Lung (tissue), 12 donors: ENCODE results near the gene F9. TPM values are rescaled to one million over a fixed set of nuclear protein-coding genes. Genes with fewer than 3 reads are reported as not detected.
"Not testable (repeated sequence)": the region's sequence is repeated elsewhere in the genome, so short reads cannot be mapped to it uniquely, and the experiment has no call there.

Experiments
- ATAC-seq: fragments of 200-7000 bp; cut with Tn5 transposase; one replicate; pipeline ENCODE4 v1.9.1; 2020; ENCODE audit warnings: moderate number of reproducible peaks; ENCODE audit not compliant: insufficient read depth, low FRiP score
- DNase-seq, 3 donors: peaks; one replicate each; pipeline ENCODE4 v3.0.0-alpha.2; 2013 to 2017
- H3K27ac ChIP-seq, 2 donors: one replicate each; pipeline ENCODE4 v1.5.1; 2013; ENCODE audit warnings: mild to moderate bottlenecking in 2 of 2, moderate library complexity in 2 of 2, control low read depth in 1 of 2, inconsistent platforms in 1 of 2, low read depth in 1 of 2, low read length in 1 of 2
- H3K27me3 ChIP-seq, 3 donors: one replicate each; pipeline ENCODE4 v1.5.1; 2013; ENCODE audit warnings: low read length in 2 of 3; ENCODE audit not compliant: control insufficient read depth in 3 of 3, insufficient read depth in 3 of 3
- H3K36me3 ChIP-seq, 4 donors: one replicate each; pipeline ENCODE4 v1.5.1; 2013; ENCODE audit warnings: low read length in 4 of 4, mild to moderate bottlenecking in 1 of 4, moderate library complexity in 1 of 4; ENCODE audit not compliant: control insufficient read depth in 4 of 4, insufficient read depth in 4 of 4
- H3K4me1 ChIP-seq, 5 donors: one replicate each; pipeline ENCODE4 v1.5.1; 2013; ENCODE audit warnings: low read length in 5 of 5, mild to moderate bottlenecking in 2 of 5, moderate library complexity in 1 of 5; ENCODE audit not compliant: control insufficient read depth in 5 of 5, insufficient read depth in 5 of 5
- H3K4me3 ChIP-seq: one replicate; pipeline ENCODE4 v1.5.1; 2013; ENCODE audit warnings: mild to moderate bottlenecking, control low read depth, moderate library complexity
- H3K9ac ChIP-seq, 2 donors: one replicate each; pipeline ENCODE4 v1.5.1; 2013; ENCODE audit warnings: low read length in 2 of 2, control low read depth in 1 of 2; ENCODE audit not compliant: insufficient read depth in 1 of 2
- H3K9me3 ChIP-seq, 4 donors: one replicate each; pipeline ENCODE4 v1.5.1; 2013; ENCODE audit warnings: low read length in 3 of 4, mild to moderate bottlenecking in 1 of 4, moderate library complexity in 1 of 4; ENCODE audit not compliant: control insufficient read depth in 4 of 4, insufficient read depth in 3 of 4
- WGBS, 2 donors: extraction: QIAGEN DNeasy Blood & Tissue Kit; methylation state at CpG; one replicate each; pipeline ENCODE4 v1.1.7; 2013; 5-methylcytosine and 5-hydroxymethylcytosine counted together
- polyA plus RNA-seq, 2 donors: library from polyadenylated mRNA; stranded (reverse); fragments of 200-250 nt; gene quantifications; one replicate each; pipeline ENCODE4 v1.2.1, GENCODE V29; 2013
- total RNA-seq, 2 donors: library from RNA; depleted of rRNA in 1 of 2; stranded (reverse); fragments of >200 nt in 1 of 2; gene quantifications; one replicate each; pipeline ENCODE4 v1.2.1, GENCODE V29; 2014 to 2021
- TF ChIP-seq, protein P1 (sequence below): IDR thresholded peaks from 2 replicates; pipeline ENCODE4 v1.5.1; 2012; ENCODE audit warnings: mild to moderate bottlenecking; ENCODE audit errors: control extremely low read depth, extremely low read depth
- donor health status: control.
- donor health status: control.
- donor health status: Bipolar disorder and iron deficiency.
- donor health status: healthy.
- donor health status: DM: yes; HTN: yes; CAD: no.

F9 gene
- total and polyA plus RNA-seq, 4 donors, result 0.12 TPM; not detected in 3

DNA sequence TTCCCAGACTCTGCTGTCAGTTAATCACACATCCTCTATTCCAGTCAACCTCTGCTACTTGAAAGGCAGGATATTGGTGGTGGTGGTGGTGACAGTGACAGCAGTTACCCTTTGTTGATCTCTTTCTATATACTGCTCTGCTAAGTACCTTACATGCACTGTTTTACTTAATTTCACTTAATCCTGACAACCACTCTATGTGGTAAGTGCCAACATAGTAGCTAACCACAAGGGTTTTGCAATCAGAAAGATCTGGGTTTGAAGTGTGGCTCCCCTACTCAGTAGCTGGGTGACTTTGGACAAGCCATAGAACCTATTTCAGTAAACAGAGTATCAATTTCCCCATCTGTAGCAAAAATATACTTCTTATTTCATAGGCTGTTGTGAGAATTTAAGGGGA lies 24.2 kb upstream of the F9 start:
- Histone ChIP-seq H3K9ac (no peak overlapping the region), H3K27me3 (no peaks in the 10 kb centered on the region), H3K9me3 (peaks cover 0 to 2% (median 0%) of the 10 kb centered on the region in 4 donors), H3K36me3 (no peaks in the 10 kb centered on the region), H3K27ac (no peak overlapping the region), H3K4me3 (no peak overlapping the region), H3K4me1 (no peaks in the 10 kb centered on the region)
- no peak for ATAC-seq
- no peak for DNase-seq
- TF ChIP-seq, protein P1, sequence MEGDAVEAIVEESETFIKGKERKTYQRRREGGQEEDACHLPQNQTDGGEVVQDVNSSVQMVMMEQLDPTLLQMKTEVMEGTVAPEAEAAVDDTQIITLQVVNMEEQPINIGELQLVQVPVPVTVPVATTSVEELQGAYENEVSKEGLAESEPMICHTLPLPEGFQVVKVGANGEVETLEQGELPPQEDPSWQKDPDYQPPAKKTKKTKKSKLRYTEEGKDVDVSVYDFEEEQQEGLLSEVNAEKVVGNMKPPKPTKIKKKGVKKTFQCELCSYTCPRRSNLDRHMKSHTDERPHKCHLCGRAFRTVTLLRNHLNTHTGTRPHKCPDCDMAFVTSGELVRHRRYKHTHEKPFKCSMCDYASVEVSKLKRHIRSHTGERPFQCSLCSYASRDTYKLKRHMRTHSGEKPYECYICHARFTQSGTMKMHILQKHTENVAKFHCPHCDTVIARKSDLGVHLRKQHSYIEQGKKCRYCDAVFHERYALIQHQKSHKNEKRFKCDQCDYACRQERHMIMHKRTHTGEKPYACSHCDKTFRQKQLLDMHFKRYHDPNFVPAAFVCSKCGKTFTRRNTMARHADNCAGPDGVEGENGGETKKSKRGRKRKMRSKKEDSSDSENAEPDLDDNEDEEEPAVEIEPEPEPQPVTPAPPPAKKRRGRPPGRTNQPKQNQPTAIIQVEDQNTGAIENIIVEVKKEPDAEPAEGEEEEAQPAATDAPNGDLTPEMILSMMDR, result no peak

DNA sequence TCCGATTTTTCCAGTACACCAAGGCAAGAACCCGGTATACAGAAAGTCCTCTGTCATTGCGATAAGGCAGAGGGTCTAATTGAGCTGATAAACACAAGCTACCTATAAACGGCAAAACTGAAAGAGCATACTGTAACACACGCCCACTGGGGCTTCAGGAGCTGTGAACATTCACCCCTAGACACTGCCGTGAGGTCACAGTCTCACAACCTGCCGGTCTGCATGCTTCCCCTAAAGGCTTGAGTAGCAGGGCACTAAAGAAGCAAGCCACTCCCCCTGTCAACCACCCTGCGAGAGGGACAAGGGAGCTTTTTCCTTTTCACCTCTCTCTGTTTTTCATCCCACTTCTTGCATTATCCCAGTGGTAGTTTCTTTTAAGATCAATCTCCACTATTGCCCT lies 22.4 kb upstream of the F9 start:
- Histone ChIP-seq H3K27me3 (no peaks in the 10 kb centered on the region), H3K36me3 (no peaks in the 10 kb centered on the region), H3K9ac (no peak overlapping the region), H3K9me3 (peaks cover 0 to 2% (median 0%) of the 10 kb centered on the region in 4 donors), H3K27ac (no peak overlapping the region), H3K4me3 (no peak overlapping the region), H3K4me1 (no peaks in the 10 kb centered on the region)
- no peak for DNase-seq
- TF ChIP-seq, protein P1, result no peak
- 67 to 76% methylated on average over 8 of the region's 8 CpGs for WGBS, 2 donors
- ATAC-seq, result no peak

DNA sequence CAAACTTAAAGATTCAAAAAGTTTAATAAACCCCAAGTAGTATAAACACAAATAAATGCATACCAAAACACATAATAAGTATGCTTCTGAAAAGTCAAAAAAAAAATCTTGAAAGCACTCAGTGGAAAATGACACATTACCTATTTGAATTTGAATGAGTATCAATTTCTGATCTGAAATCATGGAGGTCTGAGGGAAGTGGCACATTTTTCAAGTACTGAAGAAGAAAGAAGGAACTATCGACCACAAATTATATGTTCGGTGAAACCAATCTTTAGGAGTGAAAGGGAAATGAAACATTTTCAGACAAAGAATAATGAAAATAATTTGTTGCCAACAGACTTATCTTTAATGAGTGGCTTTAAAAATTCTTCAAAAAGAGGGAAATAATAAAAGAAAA lies 12.1 kb upstream of the F9 start:
- peaks cover 0 to 1% (median 0%) of the 10 kb centered on the region in 4 donors for H3K9me3 ChIP-seq
- 77 to 79% methylated on average over 2 of the region's 2 CpGs for WGBS, 2 donors
- TF ChIP-seq, protein P1, result no peak
- H3K4me3 ChIP-seq, result no peak overlapping the region
- peaks cover 0 to 2% (median 0%) of the 10 kb centered on the region in 3 donors for H3K27me3 ChIP-seq
- H3K9ac ChIP-seq, result no peak overlapping the region
- H3K27ac ChIP-seq, result no peak overlapping the region
- no peaks in the 10 kb centered on the region for H3K36me3 ChIP-seq
- DNase-seq (no peak), ATAC-seq (no peak)
- H3K4me1 ChIP-seq, result no peaks in the 10 kb centered on the region

DNA sequence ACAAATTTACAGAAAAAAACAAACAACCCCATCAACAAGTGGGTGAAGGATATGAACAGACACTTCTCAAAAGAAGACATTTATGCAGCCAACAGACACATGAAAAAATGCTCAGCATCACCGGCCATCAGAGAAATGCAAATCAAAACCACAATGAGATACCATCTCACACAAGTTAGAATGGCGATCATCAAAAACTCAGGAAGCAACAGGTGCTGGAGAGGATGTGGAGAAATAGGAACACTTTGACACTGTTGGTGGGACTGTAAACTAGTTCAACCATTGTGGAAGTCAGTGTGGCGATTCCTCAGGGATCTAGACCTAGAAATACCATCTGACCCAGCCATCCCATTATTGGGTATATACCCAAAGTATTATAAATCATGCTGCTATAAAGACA lies 1.7 kb upstream of the F9 start:
- H3K27me3 ChIP-seq, H3K36me3 ChIP-seq, DNase-seq, H3K4me3 ChIP-seq, H3K9ac ChIP-seq, ATAC-seq, H3K4me1 ChIP-seq, H3K27ac ChIP-seq, H3K9me3 ChIP-seq: not testable (repeated sequence)
- WGBS, 2 donors, result 58 to 75% methylated on average over 3 of the region's 3 CpGs
